RWPE2 (cell line): ENCODE results near the gene ARHGAP42.

Experiments
- ATAC-seq: fragments of 200-7000 bp; cut with Tn5 transposase; 3 replicates; pipeline ENCODE4 v1.9.1; 2021; ENCODE audit warnings: low read depth
- DNase-seq: peaks from one replicate; pipeline ENCODE4 v3.0.0-alpha.2; 2020; ENCODE audit warnings: low spot score
- H3K27ac ChIP-seq: fragments of 450-650 bp; 2 replicates; pipeline ENCODE4 v1.5.1; 2017; ENCODE audit warnings: mild to moderate bottlenecking; ENCODE audit not compliant: poor library complexity, severe bottlenecking
- H3K27me3 ChIP-seq: fragments of 250-450 bp; sonication (Bioruptor Pico); 2 replicates; pipeline ENCODE4 v1.5.1; 2021; ENCODE audit warnings: mild to moderate bottlenecking, moderate library complexity; ENCODE audit not compliant: insufficient read depth, poor library complexity, severe bottlenecking
- H3K36me3 ChIP-seq: fragments of 250-450 bp; sonication (Bioruptor Pico); 2 replicates; pipeline ENCODE4 v1.5.1; 2020; ENCODE audit warnings: low read depth, mild to moderate bottlenecking, moderate library complexity
- H3K4me1 ChIP-seq: fragments of 250-450 bp; sonication (Bioruptor Pico); 2 replicates; pipeline ENCODE4 v1.5.1; 2021; ENCODE audit warnings: mild to moderate bottlenecking, moderate library complexity; ENCODE audit not compliant: insufficient read depth, poor library complexity, severe bottlenecking
- H3K4me3 ChIP-seq: fragments of 250-450 bp; sonication (Bioruptor Pico); 2 replicates; pipeline ENCODE4 v1.5.1; 2021; ENCODE audit warnings: mild to moderate bottlenecking, moderate library complexity; ENCODE audit not compliant: severe bottlenecking
- H3K9me3 ChIP-seq: fragments of 250-450 bp; sonication (Bioruptor Pico); 2 replicates; pipeline ENCODE4 v1.5.1; 2021; ENCODE audit warnings: mild to moderate bottlenecking, moderate library complexity; ENCODE audit not compliant: severe bottlenecking
- TF ChIP-seq, protein P1 (sequence below): fragments of 450-650 bp; IDR thresholded peaks from one replicate; pipeline ENCODE4 v1.5.1; 2017; ENCODE audit warnings: mild to moderate bottlenecking, moderate library complexity; ENCODE audit not compliant: poor library complexity, severe bottlenecking

ARHGAP42 gene

DNA sequence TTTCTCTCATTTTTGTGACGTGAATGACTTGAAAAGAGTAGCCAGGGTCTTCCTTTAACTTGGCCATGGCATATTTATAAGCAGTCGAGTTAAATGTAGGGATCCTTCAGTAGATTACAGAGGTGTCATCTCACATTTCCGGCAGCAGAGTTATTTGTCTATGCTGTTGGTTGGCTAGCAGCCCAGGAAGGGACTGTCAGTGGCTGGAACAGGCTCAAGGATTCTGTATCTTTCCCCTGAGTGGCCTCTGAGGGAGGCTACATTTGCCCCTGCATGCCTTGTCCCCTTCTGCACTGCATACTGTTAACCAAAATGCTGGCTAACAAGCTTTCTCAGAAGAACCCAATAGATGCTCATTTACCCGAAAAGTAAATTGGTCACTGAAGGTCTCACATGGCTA is 254.9 kb downstream of the ARHGAP42 start:
- TF ChIP-seq, protein P1, sequence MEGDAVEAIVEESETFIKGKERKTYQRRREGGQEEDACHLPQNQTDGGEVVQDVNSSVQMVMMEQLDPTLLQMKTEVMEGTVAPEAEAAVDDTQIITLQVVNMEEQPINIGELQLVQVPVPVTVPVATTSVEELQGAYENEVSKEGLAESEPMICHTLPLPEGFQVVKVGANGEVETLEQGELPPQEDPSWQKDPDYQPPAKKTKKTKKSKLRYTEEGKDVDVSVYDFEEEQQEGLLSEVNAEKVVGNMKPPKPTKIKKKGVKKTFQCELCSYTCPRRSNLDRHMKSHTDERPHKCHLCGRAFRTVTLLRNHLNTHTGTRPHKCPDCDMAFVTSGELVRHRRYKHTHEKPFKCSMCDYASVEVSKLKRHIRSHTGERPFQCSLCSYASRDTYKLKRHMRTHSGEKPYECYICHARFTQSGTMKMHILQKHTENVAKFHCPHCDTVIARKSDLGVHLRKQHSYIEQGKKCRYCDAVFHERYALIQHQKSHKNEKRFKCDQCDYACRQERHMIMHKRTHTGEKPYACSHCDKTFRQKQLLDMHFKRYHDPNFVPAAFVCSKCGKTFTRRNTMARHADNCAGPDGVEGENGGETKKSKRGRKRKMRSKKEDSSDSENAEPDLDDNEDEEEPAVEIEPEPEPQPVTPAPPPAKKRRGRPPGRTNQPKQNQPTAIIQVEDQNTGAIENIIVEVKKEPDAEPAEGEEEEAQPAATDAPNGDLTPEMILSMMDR = no peak
- ATAC-seq (no peak), DNase-seq (no peak)
- Histone ChIP-seq H3K27me3 (no peaks in the 10 kb centered on the region), H3K4me3 (no peak overlapping the region), H3K27ac (no peak overlapping the region), H3K4me1 (no peaks in the 10 kb centered on the region), H3K36me3 (no peaks in the 10 kb centered on the region), H3K9me3 (no peaks in the 10 kb centered on the region)

DNA sequence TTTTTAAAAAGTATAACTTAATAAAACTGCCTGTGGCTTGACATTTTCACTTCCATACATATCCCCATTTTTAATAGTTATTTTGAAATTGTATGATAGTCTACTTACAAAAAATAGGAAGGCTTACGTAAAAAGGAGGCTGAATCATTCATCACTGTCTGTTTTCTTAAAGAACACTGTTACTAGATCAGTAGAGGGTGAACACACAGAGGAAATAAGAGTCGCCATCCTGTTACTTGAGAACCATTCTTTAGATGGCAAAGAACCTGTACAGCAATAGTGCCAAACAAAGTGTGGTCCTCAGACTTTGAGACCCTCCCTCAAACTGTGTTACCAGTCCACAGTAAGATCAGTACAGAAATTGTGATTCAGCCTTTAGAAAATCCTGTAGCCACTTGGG is 261.8 kb downstream of the ARHGAP42 start:
- H3K27ac ChIP-seq = no peak overlapping the region
- no peak overlapping the region for H3K4me3 ChIP-seq
- no peaks in the 10 kb centered on the region for H3K36me3 ChIP-seq
- H3K9me3 ChIP-seq = no peaks in the 10 kb centered on the region
- H3K27me3 ChIP-seq = no peaks in the 10 kb centered on the region
- no peaks in the 10 kb centered on the region for H3K4me1 ChIP-seq
- TF ChIP-seq, protein P1 = no peak
- DNase-seq = no peak
- ATAC-seq = no peak

DNA sequence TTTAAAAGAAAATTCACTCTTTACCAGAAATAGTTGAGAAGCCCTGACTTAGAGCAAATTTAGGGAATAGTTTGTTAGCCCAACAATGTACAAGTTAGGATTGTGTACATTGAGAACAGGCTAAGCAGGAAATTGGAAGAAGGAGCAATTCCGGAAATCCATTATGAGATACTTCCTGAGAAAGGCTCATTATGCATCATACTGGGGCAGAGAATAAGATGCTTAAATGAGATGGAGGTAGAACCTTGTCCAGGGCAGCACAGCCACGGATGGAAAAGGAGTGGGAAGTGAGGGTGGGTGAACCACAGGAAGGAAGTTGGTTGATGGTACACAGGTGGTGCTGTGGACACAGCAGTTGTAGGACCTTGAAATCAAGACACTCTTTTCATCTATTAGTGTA is 262.4 kb downstream of the ARHGAP42 start:
- no peaks in the 10 kb centered on the region for H3K9me3 ChIP-seq
- ATAC-seq (no peak), DNase-seq (no peak)
- H3K36me3 ChIP-seq = no peaks in the 10 kb centered on the region
- H3K4me3 ChIP-seq = no peak overlapping the region
- H3K27ac ChIP-seq = no peak overlapping the region
- H3K27me3 ChIP-seq = no peaks in the 10 kb centered on the region
- H3K4me1 ChIP-seq = no peaks in the 10 kb centered on the region
- TF ChIP-seq, protein P1 = no peak

DNA sequence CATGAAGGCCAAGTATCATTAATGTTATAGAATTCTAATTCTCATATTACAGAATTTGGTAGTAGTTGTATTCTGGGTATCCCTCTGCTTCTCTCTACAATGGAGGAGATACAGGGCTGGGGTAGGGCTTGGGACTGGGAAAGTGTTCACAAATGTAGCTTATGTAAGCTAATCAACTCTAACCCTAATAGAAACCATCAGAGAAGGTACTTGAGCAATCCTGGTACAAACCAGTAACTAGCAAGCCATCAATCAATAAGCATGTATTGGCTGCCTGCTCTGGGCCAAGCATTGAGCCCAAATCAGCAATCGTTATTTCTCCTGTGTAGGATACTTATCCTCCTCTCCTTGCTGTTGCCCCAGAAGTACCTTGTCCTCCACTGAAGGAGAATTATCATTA is 268.2 kb downstream of the ARHGAP42 start:
- no peak overlapping the region for H3K4me3 ChIP-seq
- H3K4me1 ChIP-seq = no peaks in the 10 kb centered on the region
- H3K36me3 ChIP-seq = no peaks in the 10 kb centered on the region
- H3K27ac ChIP-seq = no peak overlapping the region
- no peaks in the 10 kb centered on the region for H3K27me3 ChIP-seq
- no peak for DNase-seq
- TF ChIP-seq, protein P1 = no peak
- no peaks in the 10 kb centered on the region for H3K9me3 ChIP-seq
- no peak for ATAC-seq

DNA sequence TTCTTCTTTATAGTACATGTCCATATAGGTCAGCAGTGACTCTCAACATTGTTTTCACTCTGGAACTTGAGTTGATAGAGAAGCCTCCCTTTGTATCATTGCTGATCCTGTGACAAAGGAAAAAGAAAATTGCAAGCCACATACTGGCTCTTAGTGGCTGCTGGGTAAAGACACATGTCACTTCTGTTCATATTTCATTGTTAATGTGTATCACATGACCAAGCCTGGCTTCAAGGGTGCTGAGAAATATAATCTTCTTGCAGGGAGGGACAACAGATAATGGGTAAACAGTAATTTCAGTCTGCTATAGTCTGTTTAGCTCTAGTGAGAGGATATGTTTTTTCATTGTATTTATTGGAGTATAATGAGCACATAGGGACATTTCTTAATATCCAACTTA is 269.3 kb downstream of the ARHGAP42 start:
- DNase-seq = no peak
- TF ChIP-seq, protein P1 = no peak
- H3K27me3 ChIP-seq = no peaks in the 10 kb centered on the region
- no peaks in the 10 kb centered on the region for H3K36me3 ChIP-seq
- no peaks in the 10 kb centered on the region for H3K4me1 ChIP-seq
- H3K9me3 ChIP-seq = no peaks in the 10 kb centered on the region
- ATAC-seq = no peak
- no peak overlapping the region for H3K4me3 ChIP-seq
- H3K27ac ChIP-seq = no peak overlapping the region
